ENCODE data around the gene C9orf153.

- TF ChIP-seq CTCF (IDR thresholded peaks at IDR 0.05; ENCODE audit: low read depth, low read length), result no peak
- no peak for TF ChIP-seq POLR2A (IDR thresholded peaks at IDR 0.05; ENCODE audit: extremely low read depth, insufficient read length)
- no peak for TF ChIP-seq MAX (IDR thresholded peaks at IDR 0.05; ENCODE audit: low read depth, low read length)
- TF ChIP-seq MYC (IDR thresholded peaks at IDR 0.05; ENCODE audit: low read depth, low read length), result no peak
These were observed 26.8 kb upstream of the C9orf153 start for GRCh38 chr9:86286278-86286677.

All from NB4 (cell line).